Activated B cell treated with CpG ODN at 0.5 μM for 24 hours (primary cell): ENCODE measurements around the gene POLE3. TPM values are rescaled to one million over a fixed set of nuclear protein-coding genes. Genes with fewer than 3 reads are reported as not detected.

Experiments
- ATAC-seq: fragments of 200-7000 bp; cut with Tn5 transposase; one replicate; pipeline ENCODE4 v1.10.0; 2021; ENCODE audit warnings: low read depth, mild to moderate bottlenecking, moderate library complexity
- CTCF ChIA-PET: fragments of 350-600 bp; sonication (Branson Sonifier 250); formaldehyde crosslinking; loops from one replicate; lab custom pipeline; 2021; ENCODE audit warnings: antibody characterized with exemption; lab: Charles Lee
- POLR2A ChIA-PET: fragments of 350-600 bp; sonication (Branson Sonifier 250); formaldehyde crosslinking; loops from one replicate; lab custom pipeline; 2021; ENCODE audit warnings: antibody characterized with exemption; lab: Charles Lee
- DNase-seq: peaks from one replicate; pipeline ENCODE4 v3.0.0; 2022
- H3K27ac Mint-ChIP-seq: one replicate; pipeline ENCODE4 v1.8.0; 2020; ENCODE audit warnings: mixed read lengths
- H3K27me3 Mint-ChIP-seq: one replicate; pipeline ENCODE4 v1.8.0; 2021; ENCODE audit warnings: mixed read lengths
- H3K36me3 Mint-ChIP-seq: one replicate; pipeline ENCODE4 v1.8.0; 2021; ENCODE audit warnings: low read depth, mixed read lengths
- H3K4me1 Mint-ChIP-seq: one replicate; pipeline ENCODE4 v1.8.0; 2021; ENCODE audit warnings: mixed read lengths
- H3K4me3 Mint-ChIP-seq: one replicate; pipeline ENCODE4 v1.8.0; 2020; ENCODE audit warnings: mild to moderate bottlenecking, mixed read lengths
- H3K9me3 Mint-ChIP-seq: one replicate; pipeline ENCODE4 v1.8.0; 2020; ENCODE audit warnings: mixed read lengths
- CTCF ChIP-seq: fragments of 200-600 bp; IDR thresholded peaks from one replicate; pipeline ENCODE4 v1.8.0; 2022; ENCODE audit warnings: antibody characterized with exemption, mild to moderate bottlenecking
- intact Hi-C: fragments of 100-400 bp; cut with micrococcal nuclease; formaldehyde crosslinking; loops from one replicate; pipeline ENCODE4 v1.15.1; 2024
- total RNA-seq: library from RNA; stranded (reverse); gene quantifications from 2 replicates; pipeline ENCODE4 v1.2.3, GENCODE V29; 2022

POLE3 gene
- total RNA-seq, 1 donor from 2014 or later: 48.0 TPM

GRCh38 chr9:113361304-113362018 lies 49.0 kb downstream of the POLE3 start:
- DNase-seq (no peak), ATAC-seq (no peak)
- Mint-ChIP-seq H3K9me3 (no peaks in the 10 kb centered on the region), H3K36me3 (no peaks in the 10 kb centered on the region), H3K27ac (no peak overlapping the region), H3K4me1 (no peaks in the 10 kb centered on the region), H3K27me3 (no peaks in the 10 kb centered on the region), H3K4me3 (no peak overlapping the region)
- no peak for TF ChIP-seq CTCF
- ChIA-PET POLR2A (no interaction called here), CTCF (no interaction called here)
- intact Hi-C loops: no loop called here

GRCh38 chr9:113360242-113360842 lies 50.1 kb downstream of the POLE3 start:
- ChIA-PET CTCF (no interaction called here), POLR2A (no interaction called here)
- Mint-ChIP-seq H3K4me1 (no peaks in the 10 kb centered on the region), H3K27ac (no peak overlapping the region), H3K27me3 (no peaks in the 10 kb centered on the region), H3K4me3 (no peak overlapping the region), H3K36me3 (no peaks in the 10 kb centered on the region), H3K9me3 (no peaks in the 10 kb centered on the region)
- DNase-seq (no peak), ATAC-seq (no peak)
- intact Hi-C loops: no loop called here
- no peak for TF ChIP-seq CTCF

GRCh38 chr9:113359385-113359784 lies 51.1 kb downstream of the POLE3 start:
- ChIA-PET POLR2A (no interaction called here), CTCF (no interaction called here)
- H3K4me1 Mint-ChIP-seq: no peaks in the 10 kb centered on the region
- H3K27ac Mint-ChIP-seq: no peak overlapping the region
- H3K4me3 Mint-ChIP-seq: no peak overlapping the region
- no peaks in the 10 kb centered on the region for H3K36me3 Mint-ChIP-seq
- no peaks in the 10 kb centered on the region for H3K9me3 Mint-ChIP-seq
- no peak for TF ChIP-seq CTCF
- intact Hi-C loops: no loop called here
- ATAC-seq (no peak), DNase-seq (no peak)
- no peaks in the 10 kb centered on the region for H3K27me3 Mint-ChIP-seq

Other genes with a start within 250 kb of the POLE3 start
- gene FKBP15, start 189.4 kb downstream of the POLE3 start, total RNA-seq: 48.3 and 49.1 TPM in 2 replicates
- gene SLC31A1, start 189.1 kb downstream of the POLE3 start, total RNA-seq: 5.7 and 7.3 TPM in 2 replicates
- 30.4 and 31.7 TPM in 2 replicates for gene CDC26, start 135.1 kb downstream of the POLE3 start, total RNA-seq
- 32.8 and 36.7 TPM in 2 replicates for gene PRPF4, start 135.0 kb downstream of the POLE3 start, total RNA-seq
- gene RNF183, start 107.3 kb downstream of the POLE3 start, total RNA-seq: not detected in 2 replicates
- gene WDR31, start 70.4 kb downstream of the POLE3 start, total RNA-seq: 0.73 and 1.6 TPM in 2 replicates
- 1.1 and 1.3 TPM in 2 replicates for gene BSPRY, start 61.1 kb downstream of the POLE3 start, total RNA-seq
- gene HDHD3, start 33.7 kb downstream of the POLE3 start, total RNA-seq: 23.4 and 23.9 TPM in 2 replicates
- 24.0 and 24.3 TPM in 2 replicates for gene ALAD, start 9.4 kb downstream of the POLE3 start, total RNA-seq
- gene C9orf43, start 72 bp upstream of the POLE3 start, total RNA-seq: 0.76 and 1.2 TPM in 2 replicates
- gene RGS3, start 53.1 kb upstream of the POLE3 start, total RNA-seq: 14.6 and 15.0 TPM in 2 replicates